H1 (cell line): ENCODE data around the gene C1orf56. TPM values are rescaled to one million over a fixed set of nuclear protein-coding genes. Genes with fewer than 3 reads are reported as not detected.

Experiments used
- ASH2L ChIP-seq: fragments of 200-600, 300-600 bp; sonication (generic); IDR thresholded peaks from one replicate; pipeline ENCODE4 v1.7.1; 2017; ENCODE audit warnings: low read length
- CHD7 ChIP-seq: fragments of 300-600 bp; sonication (generic); IDR thresholded peaks from 2 replicates; pipeline ENCODE4 v1.7.1; 2012; ENCODE audit warnings: low read length, moderate library complexity, mild to moderate bottlenecking, inconsistent platforms; ENCODE audit not compliant: insufficient replicate concordance
- polyA plus RNA-seq, 7 experiments: library from polyadenylated mRNA; depleted of rRNA in 3 of 7; stranded (reverse) in 5 of 7; unstranded in 2 of 7; fragments of >200 nt in 5 of 7; fragments of 200-250 nt in 2 of 7; gene quantifications; 1 replicate in 5 of 7; 2 replicates in 1 of 7; 4 replicates in 1 of 7; pipeline versions ENCODE4 v1.2.1 to v1.2.3, GENCODE V29; 2011 to 2013; ENCODE audit warnings: missing spikeins in 2 of 7, mixed read lengths in 2 of 7
- total RNA-seq: library from RNA; stranded (reverse); fragmentation: NEBNext Ultra II Directional; extraction: Animal tissue kit (Norgen Biotek cat#: 25700); gene quantifications from 2 replicates; pipeline ENCODE4 v1.2.1, GENCODE V29; 2021

C1orf56 gene
- total and polyA plus RNA-seq, 2 of the 8 experiments (the other 6 are each of a cell fraction or from before 2014, with no cell fraction given) = 3.0 to 3.4 TPM

- TF ChIP-seq CHD7 (no peak), ASH2L (no peak)
Measured at GRCh38 chr1:151098126-151098525, 50.6 kb downstream of the C1orf56 start (continued).
